Glomerular visceral epithelial cell (primary cell): Measurements from ENCODE around the gene CEP295NL.
"Not testable (repeated sequence)": the region's sequence is repeated elsewhere in the genome, so short reads cannot be mapped to it uniquely, and the experiment has no call there.

Source experiments
- DNase-seq: peaks from one replicate; pipeline ENCODE4 v3.0.0-alpha.2; 2016; ENCODE audit errors: extremely low spot score

CEP295NL gene

DNA sequence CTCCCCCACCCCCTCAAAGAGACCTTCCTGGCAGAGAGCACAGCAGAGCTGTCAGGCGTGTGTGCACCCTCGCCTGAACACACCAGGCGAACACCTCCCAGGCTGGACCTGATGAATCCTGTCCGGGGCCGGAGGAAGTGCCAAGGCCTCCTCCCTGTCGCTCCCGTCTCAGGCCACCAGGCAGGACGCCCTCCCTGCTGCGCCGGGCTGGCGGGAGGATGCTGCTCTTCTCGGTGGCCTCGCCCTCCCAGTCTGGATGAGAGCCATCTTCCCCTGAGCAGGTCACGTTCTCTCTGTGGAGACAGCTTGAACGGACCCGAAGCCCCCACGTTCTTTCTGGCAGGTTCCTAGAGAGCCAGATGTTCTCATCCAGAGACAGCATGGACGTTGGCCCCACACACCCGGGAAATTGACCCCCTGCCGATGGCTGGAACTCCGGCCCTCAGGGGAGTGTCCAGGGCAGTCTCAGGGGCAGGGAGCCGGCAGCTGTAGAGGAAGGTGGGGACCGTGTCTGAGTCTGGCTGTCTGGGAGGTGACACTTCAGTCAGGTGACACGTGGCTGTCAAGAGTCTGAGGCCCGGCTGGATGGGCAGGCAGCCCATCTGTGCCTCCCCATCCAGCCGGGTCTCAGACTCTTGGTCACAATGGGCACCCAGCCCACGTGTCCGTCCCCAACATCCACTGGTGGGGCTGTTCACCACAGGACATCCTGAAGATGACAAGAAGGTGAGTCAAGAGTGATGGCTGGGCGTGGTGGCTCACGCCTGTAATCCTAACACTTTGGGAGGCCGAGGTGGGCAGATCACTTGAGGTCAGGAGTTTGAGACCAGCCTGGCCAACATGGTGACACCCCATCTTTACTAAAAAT is 27.1 kb upstream of the CEP295NL start:
- no peak for DNase-seq

DNA sequence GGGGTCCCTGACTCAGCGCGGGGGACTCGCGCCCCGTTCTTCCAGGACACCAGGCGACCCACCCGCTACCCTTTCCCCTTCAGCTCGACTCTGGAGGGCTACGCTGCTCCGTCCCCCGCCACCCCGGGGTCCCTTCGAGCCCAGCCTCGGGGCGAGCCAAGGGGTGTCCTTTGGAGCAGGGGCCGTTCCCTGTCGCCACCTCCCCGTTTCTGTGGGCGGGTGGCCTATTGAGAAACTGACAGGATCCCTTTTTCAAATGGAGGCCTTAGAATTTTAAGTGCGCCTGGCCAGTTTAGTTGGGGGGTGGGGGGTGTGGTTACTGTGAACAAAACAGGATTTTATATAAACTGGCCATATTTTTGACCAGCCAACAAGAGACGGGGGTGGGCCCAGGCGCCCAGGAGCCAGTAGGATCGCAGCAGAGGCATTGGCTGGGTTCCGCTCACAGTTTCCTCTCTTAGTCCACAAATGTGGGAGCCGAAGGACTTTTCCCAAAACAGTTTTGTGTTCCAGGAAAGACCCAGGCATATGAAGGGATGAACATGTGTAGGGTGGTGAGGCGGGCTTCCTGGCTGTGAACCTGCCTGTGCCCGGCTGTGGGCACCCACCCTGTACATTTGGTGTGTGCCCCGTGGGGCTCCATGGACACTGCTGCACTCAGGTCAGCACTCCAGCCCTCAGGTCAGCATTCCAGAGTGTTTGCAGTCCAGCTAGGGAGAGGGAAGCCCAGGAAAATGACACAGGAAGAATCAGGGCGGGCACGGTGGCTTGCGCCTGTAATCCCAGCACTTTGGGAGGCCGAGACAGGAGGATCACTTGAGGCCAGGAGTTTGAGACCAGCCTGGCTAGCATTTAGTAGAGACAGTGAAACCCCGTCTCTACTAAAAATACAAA is 22.9 kb upstream of the CEP295NL start:
- no peak for DNase-seq

DNA sequence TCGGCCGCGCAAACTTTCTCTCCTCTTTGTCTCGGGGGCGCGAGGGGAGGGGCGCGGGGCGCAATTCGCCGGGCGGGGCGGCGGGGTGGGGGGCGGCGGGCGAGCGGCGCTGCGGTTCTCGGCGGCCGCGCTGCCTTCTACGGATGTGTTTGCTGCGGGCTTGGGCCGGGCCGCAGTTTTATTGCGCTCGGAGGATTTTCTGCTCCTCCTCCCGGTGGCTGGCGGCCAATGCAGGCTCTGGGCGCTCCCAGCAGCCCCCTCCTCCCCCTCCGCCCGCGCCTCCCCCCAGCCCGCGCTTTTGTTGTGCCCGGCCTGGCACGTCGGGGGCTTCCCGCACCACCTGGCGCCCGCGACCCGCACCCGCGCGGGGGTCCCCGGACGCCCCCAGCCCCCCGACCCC is 22.2 kb upstream of the CEP295NL start, which contains the start of gene TIMP2:
Gene TIMP2, minus strand, starts transcription at position 154 of the 400 bp plus-strand sequence. CDS start 299 bp downstream, outside the sequence.
- DNase-seq = peak; percentile 88

DNA sequence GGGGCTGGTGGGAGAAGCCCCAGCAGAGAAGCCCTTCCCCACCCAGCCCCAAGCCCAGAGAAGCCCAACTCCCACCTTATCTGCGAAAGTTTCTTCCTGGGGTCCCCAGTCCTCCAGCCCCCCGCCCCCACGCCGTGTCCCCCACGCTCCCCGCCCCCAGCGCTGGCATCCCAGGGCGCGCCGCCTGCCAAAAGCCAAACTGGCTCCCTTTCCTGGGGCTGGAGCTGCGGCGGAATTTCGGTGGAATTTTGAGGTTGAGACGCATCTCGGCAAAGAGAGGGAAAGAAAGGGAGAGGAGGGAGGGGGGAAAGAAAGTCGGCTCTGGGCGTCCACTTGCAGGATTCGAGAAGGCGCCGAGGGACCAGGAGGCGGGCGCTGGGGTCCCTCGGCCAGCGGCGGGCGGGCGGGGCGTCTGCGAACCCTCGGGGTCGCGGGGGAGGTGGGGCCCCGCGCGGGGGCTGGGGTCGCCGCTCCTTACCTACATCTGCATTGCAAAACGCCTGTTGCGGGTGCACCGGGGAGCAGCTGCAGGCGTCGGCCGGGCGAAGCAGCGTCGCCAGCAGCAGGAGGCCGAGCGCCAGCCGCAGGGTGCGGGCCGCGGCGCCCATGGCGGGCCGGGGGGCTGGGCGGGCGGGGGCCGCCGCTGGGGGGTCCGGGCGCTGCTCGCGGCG is 21.6 kb upstream of the CEP295NL start:
- DNase-seq = peak; percentile 36

DNA sequence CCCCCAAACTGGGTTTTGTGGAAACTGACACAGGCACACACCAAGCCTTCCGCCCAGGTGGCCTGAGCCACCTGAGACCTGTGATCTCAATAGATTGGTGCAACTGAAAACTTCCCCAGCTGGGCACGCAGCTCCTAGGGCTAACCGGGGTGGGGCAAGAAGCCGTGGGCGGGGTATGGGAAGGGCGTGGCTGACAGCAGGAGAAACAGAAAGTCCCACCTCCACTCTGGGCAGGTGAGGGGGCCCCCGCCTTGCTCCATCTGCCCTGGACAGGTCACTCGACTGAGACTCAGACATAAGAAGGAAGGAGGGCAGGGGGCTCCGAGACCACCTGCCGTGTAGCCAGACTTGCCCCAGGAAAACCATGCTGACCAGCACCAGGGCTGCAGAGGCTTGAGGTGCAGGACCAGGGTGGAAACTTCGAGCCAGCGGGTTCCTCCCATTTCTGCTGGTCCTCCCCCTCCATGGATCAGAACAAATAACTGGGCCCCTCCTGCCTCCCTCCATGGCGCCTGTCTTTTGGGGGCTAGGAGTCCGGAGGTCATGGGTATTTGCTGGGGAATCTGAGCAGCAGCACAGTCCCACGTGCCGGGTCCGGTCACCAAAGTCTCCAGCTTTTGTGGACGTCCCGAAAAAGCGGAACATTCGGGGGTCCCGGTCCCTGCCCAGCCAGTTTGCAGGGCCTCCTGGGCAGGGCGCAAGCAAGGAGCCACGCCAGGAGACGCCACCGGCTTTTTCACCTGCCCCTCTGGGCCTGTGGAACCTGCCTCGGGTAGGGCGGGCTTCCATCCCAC is 20.9 kb upstream of the CEP295NL start:
- DNase-seq = peak; percentile 44

DNA sequence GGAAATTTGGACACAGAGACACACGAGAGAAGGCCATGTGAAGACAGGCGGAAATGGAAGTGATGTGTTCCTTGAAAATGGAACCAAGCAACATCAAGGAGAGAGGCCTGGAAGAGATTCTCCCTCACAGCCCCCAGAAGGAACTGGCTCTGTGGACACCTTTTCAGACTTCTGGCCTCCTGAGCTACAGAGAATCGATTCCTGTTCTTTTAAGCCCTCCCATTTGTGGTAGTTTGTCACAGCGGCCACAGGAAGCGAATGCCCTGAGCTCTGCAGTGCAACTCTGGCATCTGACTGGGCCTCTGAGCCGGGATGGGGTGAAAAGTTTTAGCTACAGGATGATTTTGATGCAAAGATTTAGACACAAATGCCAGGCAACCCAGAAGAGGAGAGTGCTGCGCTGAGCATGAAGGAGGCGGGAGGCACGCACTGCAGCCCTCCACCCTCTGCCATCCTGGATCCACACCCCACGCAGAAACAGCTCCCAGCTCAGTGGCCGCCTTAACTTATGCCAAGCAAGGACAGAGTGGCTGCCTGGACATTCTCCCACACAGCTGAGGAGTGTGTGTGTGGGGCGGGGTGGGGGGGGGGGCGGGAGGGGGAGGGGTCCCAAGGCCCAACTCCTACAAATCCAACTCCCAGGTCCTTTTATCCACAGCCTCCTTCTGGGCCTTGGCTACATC is 20.0 kb upstream of the CEP295NL start:
- DNase-seq = no peak

DNA sequence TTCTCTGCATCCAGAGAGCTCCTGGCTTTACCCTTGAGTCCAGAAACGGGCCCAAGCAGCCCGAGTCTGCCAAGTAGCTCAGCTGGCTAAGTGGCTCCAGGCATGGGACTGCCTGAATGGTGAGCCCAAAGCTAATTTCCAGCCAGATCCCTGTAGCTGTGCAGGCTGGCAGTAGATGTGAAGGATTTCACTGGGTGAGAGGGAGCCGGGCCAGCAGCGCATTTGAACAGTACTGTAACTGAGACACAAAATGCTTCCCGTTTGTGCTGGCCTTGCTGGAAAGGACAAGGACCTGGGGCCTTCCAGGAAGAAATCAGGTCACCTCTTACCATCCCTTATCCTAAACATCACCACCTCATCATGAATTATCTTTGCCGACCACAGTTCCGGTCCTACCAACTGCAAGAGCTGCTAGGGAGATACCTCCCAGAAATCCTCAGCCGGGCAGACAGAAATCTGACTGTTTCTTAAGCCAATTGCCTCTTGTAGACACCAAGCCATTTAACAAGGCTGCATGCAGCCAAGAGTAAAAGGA is 18.5 kb upstream of the CEP295NL start:
- DNase-seq = no peak

DNA sequence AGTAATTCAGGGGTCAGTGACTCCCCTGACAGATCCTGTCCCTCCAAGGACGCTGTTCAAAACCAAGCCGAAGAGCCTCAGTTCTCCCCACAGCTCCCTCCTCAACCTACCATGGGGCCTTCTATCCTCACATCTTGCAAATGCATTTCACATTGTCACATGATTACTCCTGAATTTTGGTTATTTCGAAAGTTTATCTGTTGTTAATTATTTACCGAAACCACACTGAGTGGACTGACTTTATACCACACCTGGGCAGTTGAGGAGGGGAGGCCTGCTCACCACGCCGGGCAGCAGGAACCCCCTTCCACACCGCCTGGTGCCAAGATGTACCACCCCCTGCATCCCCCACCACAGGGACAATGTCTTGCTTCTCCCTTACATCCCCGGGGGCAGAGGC is 17.5 kb upstream of the CEP295NL start:
- peak; percentile 27 for DNase-seq

DNA sequence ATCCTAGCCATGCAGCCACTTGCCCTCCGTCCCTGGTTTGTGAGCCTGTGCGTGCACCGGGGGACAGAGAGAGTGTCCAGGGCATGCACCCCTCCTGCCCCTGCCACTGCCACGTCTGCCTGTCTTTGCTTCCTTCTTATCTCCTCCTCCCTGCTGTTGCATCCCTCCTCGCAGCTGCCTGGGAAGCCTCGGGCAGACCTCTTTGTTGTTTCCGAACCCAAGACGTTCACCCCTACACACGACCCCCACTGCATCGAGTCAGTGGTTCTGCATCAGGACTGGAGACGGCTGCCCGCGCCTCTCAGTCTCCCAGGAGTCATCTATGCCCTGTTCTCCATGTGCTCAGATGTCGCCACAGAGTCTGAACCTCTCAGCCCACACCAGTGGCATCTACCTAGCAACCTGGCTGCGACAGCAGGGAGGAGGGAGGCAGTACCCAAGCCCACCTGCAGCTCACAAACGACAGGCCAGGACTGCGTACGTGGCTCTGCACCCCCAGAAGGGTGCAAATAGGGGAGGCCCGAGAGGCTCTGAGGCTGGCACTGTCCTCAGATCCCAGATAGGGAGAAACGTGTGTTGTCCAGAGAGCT is 17.0 kb upstream of the CEP295NL start:
- no peak for DNase-seq

DNA sequence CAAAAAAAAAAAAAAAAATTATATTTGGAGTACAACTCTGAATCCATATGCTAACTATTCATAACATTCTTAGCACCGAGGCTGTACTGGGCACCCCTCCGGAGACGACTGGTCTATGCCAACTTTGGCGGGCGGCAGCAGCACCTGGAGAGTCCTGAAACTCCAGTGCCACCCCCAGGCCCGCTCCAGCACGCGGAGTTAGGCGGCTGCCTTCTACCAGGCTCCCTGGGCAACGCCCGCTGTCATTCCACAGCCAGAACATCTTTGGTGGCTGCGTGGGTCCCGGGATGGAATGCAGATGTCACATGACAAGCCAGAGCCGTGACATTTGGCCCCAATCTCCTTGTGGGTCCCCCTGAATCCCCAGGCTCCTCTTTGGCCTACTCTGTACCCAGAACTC is 16.0 kb upstream of the CEP295NL start:
- no peak for DNase-seq

DNA sequence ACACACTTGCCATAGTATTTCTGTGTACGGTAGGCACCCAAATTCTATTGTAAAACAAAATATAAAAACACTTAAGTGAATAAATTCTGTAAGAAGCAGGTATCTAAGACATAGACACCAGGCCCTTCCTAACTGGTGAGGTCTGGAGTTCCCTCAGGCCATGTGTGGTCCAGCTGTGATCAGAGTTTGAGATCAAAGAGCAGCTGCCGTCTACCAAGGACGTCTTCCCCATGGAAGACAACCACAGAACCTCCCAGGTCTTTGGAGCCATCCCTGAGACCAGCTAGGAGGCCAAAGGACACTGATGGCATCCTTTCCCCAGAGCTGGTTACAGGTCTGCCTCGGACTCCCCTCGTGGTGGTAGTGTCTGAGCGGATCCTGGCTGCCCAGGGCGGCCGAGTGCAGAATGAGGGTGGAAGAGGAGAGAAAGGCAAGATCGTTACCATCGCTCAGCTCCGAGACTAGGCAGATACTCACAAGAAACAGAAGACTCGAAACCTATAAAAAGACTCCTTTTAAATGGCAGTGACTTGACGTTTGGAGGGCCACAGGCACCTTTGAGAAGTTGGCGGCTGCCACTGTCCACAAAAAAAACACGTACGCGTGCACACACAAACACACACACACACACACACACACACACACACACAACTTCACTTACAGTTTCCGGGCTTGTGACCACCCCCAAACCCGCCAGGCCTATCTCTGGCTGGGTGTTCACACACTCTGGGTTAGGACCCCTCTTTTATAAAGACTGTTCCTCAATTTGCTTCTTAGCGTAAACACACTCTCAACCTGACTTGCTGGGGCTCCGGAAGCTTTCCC is 14.7 kb upstream of the CEP295NL start:
- DNase-seq = no peak

DNA sequence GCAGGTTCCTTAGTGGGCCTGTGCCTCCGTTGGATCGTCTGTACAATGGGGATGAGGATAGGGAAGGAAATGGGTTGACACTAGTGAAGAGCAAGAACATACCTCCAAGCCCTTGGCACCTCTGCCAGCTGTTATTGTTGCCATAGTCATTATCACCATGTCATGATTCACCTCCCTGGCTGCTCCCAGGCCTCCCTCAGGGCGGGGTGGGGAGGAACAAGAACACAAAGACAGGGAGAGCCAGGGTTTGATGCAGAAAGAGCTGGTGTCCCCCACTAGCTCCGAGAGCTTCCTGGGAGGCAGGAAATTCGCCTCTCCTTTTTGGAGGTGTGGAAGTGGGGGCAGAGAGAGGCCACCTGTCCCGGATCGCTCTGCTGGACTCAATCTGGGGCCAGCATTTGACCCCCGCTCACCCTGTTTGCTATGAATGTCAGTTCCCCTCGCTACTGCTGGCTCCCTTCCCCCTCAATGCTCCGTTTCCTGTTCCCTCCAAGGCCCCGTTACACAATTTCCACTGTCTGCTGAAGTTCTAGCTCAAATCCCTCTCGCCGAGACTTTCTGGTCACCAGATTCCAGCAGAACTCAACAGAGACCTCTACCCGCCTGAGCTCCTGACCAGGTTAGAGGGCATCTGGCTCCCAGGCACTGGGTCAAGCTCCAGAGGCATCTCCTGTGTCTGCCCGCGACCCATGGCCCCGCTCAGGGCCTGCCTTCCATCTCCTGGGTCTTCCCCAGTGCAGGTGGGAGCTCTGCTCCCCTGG is 13.1 kb upstream of the CEP295NL start:
- DNase-seq = peak; percentile 75

DNA sequence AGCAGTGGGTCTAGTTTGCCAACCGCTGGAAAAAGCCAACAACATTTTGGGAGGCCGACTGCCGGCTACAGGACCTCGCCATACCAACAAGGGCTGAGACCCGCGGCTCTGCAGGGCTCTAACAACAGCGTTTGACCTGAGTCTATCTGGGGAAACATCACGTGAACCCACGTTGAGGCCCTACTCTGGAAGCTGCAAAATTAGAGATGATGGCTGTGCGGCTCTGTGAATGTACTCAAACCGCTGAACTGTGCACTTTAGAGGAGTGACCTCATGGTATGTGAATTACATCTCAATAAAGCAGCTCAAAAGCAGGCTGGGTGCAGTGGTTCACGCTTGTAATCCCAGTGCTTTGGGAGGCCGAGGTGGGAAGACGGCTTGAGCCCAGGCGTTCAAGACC is 10.1 kb upstream of the CEP295NL start:
- DNase-seq = no peak

DNA sequence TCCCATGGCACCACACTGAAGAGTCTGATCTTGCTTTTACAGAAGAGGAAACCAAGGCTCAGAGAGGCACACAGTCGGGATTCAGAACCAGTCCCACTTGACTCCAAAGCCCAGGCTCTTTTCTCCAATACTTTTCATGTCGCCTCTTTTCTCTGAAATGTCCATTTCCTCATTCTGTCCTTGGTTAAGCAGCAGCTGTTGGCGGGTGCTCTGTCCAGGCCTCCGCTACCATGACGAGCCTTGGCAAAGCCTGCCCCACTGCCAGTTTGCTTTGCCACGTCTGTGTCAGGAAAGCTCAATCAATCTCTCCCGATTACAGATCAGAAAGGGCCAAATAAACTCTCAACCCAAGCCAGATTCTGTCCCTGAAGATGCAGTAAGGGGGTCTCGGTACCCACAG is 9.1 kb upstream of the CEP295NL start:
- DNase-seq = no peak

DNA sequence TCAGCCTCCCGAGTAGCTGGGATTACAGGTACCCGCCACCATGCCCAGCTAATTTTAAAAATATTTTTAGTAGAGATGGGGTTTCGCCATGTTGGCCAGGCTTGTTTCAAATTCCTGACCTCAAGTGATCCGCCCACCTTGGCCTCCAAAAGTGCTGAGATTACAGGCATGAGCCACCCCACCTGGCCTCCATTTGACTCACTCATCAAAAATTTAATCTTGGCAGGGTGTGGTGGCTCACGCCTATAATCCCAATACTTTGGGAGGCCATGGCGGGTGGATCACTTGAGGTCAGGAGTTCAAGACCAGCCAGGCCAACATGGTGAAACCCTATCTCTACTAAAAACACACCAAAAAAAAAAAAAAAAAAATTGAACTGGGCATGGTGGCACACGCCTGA is 8.5 kb upstream of the CEP295NL start:
- DNase-seq = not testable (repeated sequence)

DNA sequence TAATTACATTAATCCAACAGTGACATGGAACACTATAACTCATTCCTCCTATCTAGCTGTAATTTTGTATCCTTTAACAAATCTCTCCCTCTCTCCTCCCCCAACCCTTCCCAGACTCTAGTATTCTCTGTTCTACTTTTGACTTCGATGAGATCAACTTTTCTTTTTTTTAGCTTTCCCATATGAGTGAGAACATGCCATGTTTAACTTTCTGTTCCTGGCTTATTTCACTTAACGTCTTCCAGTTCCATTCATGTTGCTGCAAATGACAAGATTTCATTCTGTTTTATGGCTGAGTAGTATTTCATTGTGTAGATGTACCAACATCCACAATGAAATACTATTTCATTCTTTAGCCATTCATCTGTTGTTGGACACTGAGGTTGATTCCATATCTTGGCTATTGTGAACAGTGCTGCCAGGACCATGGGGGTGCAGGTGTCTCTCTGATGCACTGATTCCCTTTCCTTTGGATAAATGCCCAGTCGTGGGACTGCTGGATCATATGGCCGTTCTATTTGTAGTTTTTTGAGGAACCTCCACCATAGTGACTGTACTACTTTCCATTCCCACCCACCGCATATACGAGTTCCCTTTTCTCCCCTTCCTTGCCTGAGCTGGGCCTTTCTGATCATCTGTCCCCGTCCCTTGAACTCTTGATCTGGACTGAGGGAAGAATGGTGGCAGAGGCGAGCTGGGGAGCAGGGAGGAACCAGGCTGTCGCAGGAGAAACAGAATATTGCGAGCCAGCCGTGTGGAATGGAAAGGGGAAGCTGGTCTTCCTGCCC is 7.7 kb upstream of the CEP295NL start:
- DNase-seq = no peak

DNA sequence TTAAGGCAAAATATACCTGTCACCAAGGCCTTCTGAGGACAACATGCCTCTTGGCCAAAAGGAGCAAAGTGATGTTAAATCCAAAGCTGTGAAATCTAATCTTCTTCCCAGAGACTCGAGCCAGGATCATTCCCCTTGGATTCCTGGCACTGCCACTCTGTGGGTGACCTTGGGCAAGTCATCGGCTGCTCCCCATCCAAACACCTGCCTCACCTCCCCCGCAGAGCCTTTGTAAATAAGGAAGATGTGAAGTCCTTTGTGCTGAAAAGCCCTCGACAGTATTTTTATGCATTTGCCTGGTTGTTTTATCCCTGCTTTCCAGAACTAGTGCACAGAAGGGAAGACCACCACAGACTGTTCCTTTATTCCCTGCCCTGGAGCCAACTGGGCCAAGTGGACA is 5.4 kb upstream of the CEP295NL start:
- no peak for DNase-seq

DNA sequence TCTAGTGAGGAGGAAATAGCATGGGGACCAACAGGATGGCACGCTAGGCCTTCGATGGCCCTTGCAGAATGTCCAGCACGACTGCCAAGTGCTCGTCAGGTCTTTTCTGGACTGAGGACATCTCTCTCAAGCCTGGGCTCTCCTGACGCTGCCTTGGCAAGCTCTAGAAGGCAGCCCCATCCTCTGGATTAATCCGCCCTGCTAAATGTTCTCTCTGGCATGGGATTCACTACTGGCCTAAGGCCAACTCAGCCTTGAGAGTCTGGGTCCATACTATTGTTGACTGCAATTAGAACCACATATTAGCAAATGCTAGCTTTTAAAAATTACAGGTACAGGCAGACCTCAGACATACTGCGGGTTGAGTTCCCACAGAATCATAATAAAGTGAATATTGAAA is 2.5 kb upstream of the CEP295NL start:
- no peak for DNase-seq
